Measurements from ENCODE around the gene GUCY1A1.

Gene GUCY1A1

GRCh38 chr4:155620637-155621036 is 46.0 kb upstream of the GUCY1A1 start (continued):
- TF ChIP-seq SNAI2 (CRISPR knock-in tag; IDR thresholded peaks at IDR 0.05) = no peak
- no peak for TF ChIP-seq PPARA (CRISPR knock-in tag; IDR thresholded peaks at IDR 0.05; ENCODE audit: borderline replicate concordance)
- no peak for TF ChIP-seq TOX (CRISPR knock-in tag; IDR thresholded peaks at IDR 0.05; ENCODE audit: borderline replicate concordance)
- TF ChIP-seq OSR1 (CRISPR knock-in tag; IDR thresholded peaks at IDR 0.05) = no peak
- no peak for TF ChIP-seq TSHZ2 (CRISPR knock-in tag; IDR thresholded peaks at IDR 0.05)
- no peak for TF ChIP-seq ZNF565 (CRISPR knock-in tag; conservative IDR thresholded peaks at IDR 0.05; ENCODE audit: low read depth)
- no peak for TF ChIP-seq CREB5 (CRISPR knock-in tag; IDR thresholded peaks at IDR 0.05; ENCODE audit: low read depth)
- TF ChIP-seq GLIS3 (CRISPR knock-in tag; IDR thresholded peaks at IDR 0.05) = no peak
- TF ChIP-seq ARNTL (CRISPR knock-in tag; IDR thresholded peaks at IDR 0.05; ENCODE audit: borderline replicate concordance, low read depth) = no peak

GRCh38 chr4:155624478-155624877 is 42.2 kb upstream of the GUCY1A1 start:
- no peak for ATAC-seq
- no peak for TF ChIP-seq TCF4 (CRISPR knock-in tag; IDR thresholded peaks at IDR 0.05; ENCODE audit: borderline replicate concordance)
- no peak for TF ChIP-seq ZC3H10 (CRISPR knock-in tag; IDR thresholded peaks at IDR 0.05)

GRCh38 chr4:155626561-155626960 is 40.1 kb upstream of the GUCY1A1 start:
- ATAC-seq = no peak
- no peak for TF ChIP-seq CSDC2 (CRISPR knock-in tag; IDR thresholded peaks at IDR 0.05)
- TF ChIP-seq TOX (CRISPR knock-in tag; IDR thresholded peaks at IDR 0.05; ENCODE audit: borderline replicate concordance) = no peak
- TF ChIP-seq PATZ1 (CRISPR knock-in tag; IDR thresholded peaks at IDR 0.05; ENCODE audit: borderline replicate concordance) = no peak
- no peak for TF ChIP-seq ZFP3 (CRISPR knock-in tag; IDR thresholded peaks at IDR 0.05)
- no peak for TF ChIP-seq OSR1 (CRISPR knock-in tag; IDR thresholded peaks at IDR 0.05)
- TF ChIP-seq ZNF565 (CRISPR knock-in tag; conservative IDR thresholded peaks at IDR 0.05; ENCODE audit: low read depth) = no peak
- TF ChIP-seq CSRNP3 (CRISPR knock-in tag; IDR thresholded peaks at IDR 0.05) = no peak

- TF ChIP-seq ZFP3 (CRISPR knock-in tag; IDR thresholded peaks at IDR 0.05) (no peak), ZNF8 (CRISPR knock-in tag; IDR thresholded peaks at IDR 0.05) (no peak), SNAI2 (CRISPR knock-in tag; IDR thresholded peaks at IDR 0.05) (no peak), ISL1 (CRISPR knock-in tag; IDR thresholded peaks at IDR 0.05) (peak; percentile 13; the same call in 1 of the 2 replicates), TCF4 (CRISPR knock-in tag; IDR thresholded peaks at IDR 0.05; ENCODE audit: borderline replicate concordance) (no peak), ZNF565 (CRISPR knock-in tag; conservative IDR thresholded peaks at IDR 0.05; ENCODE audit: low read depth) (no peak)
- no peak; the same call in 2 of the 3 replicates for ATAC-seq
These were observed 37.3 kb upstream of the GUCY1A1 start for GRCh38 chr4:155629183-155629825.

GRCh38 chr4:155629956-155630355 is 36.7 kb upstream of the GUCY1A1 start:
- no peak for ATAC-seq

More at GRCh38 chr4:155629956-155630355, 36.7 kb upstream of the GUCY1A1 start:
- TF ChIP-seq ZNF565 (CRISPR knock-in tag; conservative IDR thresholded peaks at IDR 0.05; ENCODE audit: low read depth) = no peak
- no peak for TF ChIP-seq ISL1 (CRISPR knock-in tag; IDR thresholded peaks at IDR 0.05)
- no peak for TF ChIP-seq ARNTL (CRISPR knock-in tag; IDR thresholded peaks at IDR 0.05; ENCODE audit: borderline replicate concordance, low read depth)
- no peak for TF ChIP-seq TOX (CRISPR knock-in tag; IDR thresholded peaks at IDR 0.05; ENCODE audit: borderline replicate concordance)
- no peak for TF ChIP-seq ESRRG (CRISPR knock-in tag; IDR thresholded peaks at IDR 0.05)
- no peak for TF ChIP-seq ZFP3 (CRISPR knock-in tag; IDR thresholded peaks at IDR 0.05)
- no peak for TF ChIP-seq BACH2 (CRISPR knock-in tag; IDR thresholded peaks at IDR 0.05; ENCODE audit: borderline replicate concordance)
- TF ChIP-seq PPARA (CRISPR knock-in tag; IDR thresholded peaks at IDR 0.05; ENCODE audit: borderline replicate concordance) = no peak
- no peak for TF ChIP-seq ZNF8 (CRISPR knock-in tag; IDR thresholded peaks at IDR 0.05)

Data from SK-N-SH treated with all-trans-retinoic acid at 6 μM for 48 hours (cell line).